Breast epithelium (tissue), 4 donors: ENCODE measurements around the gene EN2. TPM values are rescaled to one million over a fixed set of nuclear protein-coding genes. Genes with fewer than 3 reads are reported as not detected.

Experiments
- DNase-seq, 2 donors: peaks; one replicate each; pipeline ENCODE4 v3.0.0-alpha.2; 2019; ENCODE audit warnings: low spot score in 2 of 2
- H3K27ac ChIP-seq, 2 donors: fragments of 200-600 bp; sonication (generic) in 1 of 2; one replicate each; pipeline ENCODE4 v1.5.1; 2016 to 2019; ENCODE audit warnings: mild to moderate bottlenecking in 1 of 2
- H3K27me3 ChIP-seq, 2 donors: fragments of 200-600 bp; sonication (generic) in 1 of 2; one replicate each; pipeline versions ENCODE4 v1.5.1 to v1.6.0; 2017 to 2019; ENCODE audit warnings: control low read depth in 1 of 2, mild to moderate bottlenecking in 1 of 2
- H3K36me3 ChIP-seq: fragments of 200-600 bp; one replicate; pipeline ENCODE4 v1.5.1; 2019
- H3K4me1 ChIP-seq, 2 donors: fragments of 200-600 bp; sonication (generic); one replicate each; pipeline ENCODE4 v1.5.1; 2016 to 2019; ENCODE audit warnings: control low read depth in 1 of 2
- H3K4me3 ChIP-seq, 3 donors: fragments of 200-600 bp; sonication (generic); 1 replicate in 2 of 3; 2 replicates in 1 of 3; pipeline ENCODE4 v1.5.1; 2016 to 2019; ENCODE audit warnings: mild to moderate bottlenecking in 3 of 3, moderate library complexity in 2 of 3
- H3K9me3 ChIP-seq, 2 donors: fragments of 200-600 bp; sonication (generic) in 1 of 2; one replicate each; pipeline ENCODE4 v1.5.1; 2016 to 2019; ENCODE audit warnings: control low read depth in 1 of 2
- POLR2A ChIP-seq: fragments of 450-650 bp; IDR thresholded peaks from one replicate; pipeline ENCODE4 v1.6.1; 2016; ENCODE audit warnings: antibody characterized with exemption, mild to moderate bottlenecking, moderate library complexity
- POLR2AphosphoS5 ChIP-seq, 3 donors: sonication (generic); formaldehyde crosslinking; IDR thresholded peaks; one replicate each; pipeline ENCODE4 v1.6.1; 2017; ENCODE audit warnings: antibody characterized with exemption in 3 of 3
- intact Hi-C: fragments of 100-400 bp; cut with DNase I; formaldehyde crosslinking; loops from one replicate; pipeline ENCODE4 v1.15.1; 2023; ENCODE audit warnings: low total_unique reads
- total RNA-seq, 3 donors: library from RNA; depleted of rRNA; stranded (reverse); fragments of >200 nt; gene quantifications; one replicate each; pipeline ENCODE4 v1.1.0, GENCODE V29; 2016
- TF ChIP-seq, protein P1 (sequence below), 3 donors: fragments of 450-650 bp; IDR thresholded peaks; one replicate each; pipeline ENCODE4 v1.5.1; 2016 to 2017; ENCODE audit warnings: antibody characterized with exemption in 3 of 3, mild to moderate bottlenecking in 3 of 3, moderate library complexity in 3 of 3

Gene EN2
- total RNA-seq, 3 donors from 2014 or later, result 0.32 to 0.33 TPM; not detected in 1

DNA sequence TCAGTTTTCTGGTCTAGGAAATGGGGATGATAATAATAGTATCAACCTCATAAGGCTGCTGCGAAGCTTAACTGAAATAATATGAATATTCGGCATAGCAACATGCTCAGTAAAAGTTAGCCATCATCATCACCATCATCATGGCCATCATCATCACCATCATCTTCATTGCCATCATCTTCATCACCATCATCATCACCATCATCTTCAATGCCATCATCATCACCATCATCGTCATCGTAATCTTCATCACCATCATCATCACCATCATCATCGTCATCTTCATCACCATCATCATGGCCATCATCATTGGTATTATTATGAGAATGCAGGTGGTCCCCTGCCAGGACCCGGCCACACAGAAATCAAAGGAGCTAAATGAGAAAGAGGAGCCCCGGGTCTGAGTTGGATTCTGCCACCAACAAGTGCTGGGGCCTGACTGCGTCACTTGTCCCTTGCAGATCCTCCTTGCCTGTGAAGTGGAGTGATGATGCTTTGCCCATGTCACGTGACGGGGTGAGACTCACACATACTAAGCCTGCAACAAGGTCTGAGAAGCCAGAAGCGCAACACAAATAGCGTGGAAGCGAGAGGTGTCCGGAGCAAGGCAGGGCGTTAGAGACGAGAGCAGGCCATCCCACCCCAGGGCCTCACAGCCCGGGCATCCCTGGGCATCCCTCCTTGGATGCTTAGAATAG, 46.1 kb upstream of the EN2 start:
- H3K9me3 ChIP-seq, result no peaks in the 10 kb centered on the region
- intact Hi-C loops, result no loop called here
- no peak for DNase-seq
- peaks cover 0 to 58% of the 10 kb centered on the region in 2 donors for H3K27me3 ChIP-seq
- H3K27ac ChIP-seq, result no peak overlapping the region
- H3K4me1 ChIP-seq, result no peaks in the 10 kb centered on the region
- H3K36me3 ChIP-seq, result no peaks in the 10 kb centered on the region
- no peak for TF ChIP-seq POLR2AphosphoS5 (IDR thresholded peaks at IDR 0.05)
- TF ChIP-seq, protein P1, sequence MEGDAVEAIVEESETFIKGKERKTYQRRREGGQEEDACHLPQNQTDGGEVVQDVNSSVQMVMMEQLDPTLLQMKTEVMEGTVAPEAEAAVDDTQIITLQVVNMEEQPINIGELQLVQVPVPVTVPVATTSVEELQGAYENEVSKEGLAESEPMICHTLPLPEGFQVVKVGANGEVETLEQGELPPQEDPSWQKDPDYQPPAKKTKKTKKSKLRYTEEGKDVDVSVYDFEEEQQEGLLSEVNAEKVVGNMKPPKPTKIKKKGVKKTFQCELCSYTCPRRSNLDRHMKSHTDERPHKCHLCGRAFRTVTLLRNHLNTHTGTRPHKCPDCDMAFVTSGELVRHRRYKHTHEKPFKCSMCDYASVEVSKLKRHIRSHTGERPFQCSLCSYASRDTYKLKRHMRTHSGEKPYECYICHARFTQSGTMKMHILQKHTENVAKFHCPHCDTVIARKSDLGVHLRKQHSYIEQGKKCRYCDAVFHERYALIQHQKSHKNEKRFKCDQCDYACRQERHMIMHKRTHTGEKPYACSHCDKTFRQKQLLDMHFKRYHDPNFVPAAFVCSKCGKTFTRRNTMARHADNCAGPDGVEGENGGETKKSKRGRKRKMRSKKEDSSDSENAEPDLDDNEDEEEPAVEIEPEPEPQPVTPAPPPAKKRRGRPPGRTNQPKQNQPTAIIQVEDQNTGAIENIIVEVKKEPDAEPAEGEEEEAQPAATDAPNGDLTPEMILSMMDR (IDR thresholded peaks at IDR 0.05), result no peak
- TF ChIP-seq POLR2A, result no peak
- H3K4me3 ChIP-seq, result no peak overlapping the region

DNA sequence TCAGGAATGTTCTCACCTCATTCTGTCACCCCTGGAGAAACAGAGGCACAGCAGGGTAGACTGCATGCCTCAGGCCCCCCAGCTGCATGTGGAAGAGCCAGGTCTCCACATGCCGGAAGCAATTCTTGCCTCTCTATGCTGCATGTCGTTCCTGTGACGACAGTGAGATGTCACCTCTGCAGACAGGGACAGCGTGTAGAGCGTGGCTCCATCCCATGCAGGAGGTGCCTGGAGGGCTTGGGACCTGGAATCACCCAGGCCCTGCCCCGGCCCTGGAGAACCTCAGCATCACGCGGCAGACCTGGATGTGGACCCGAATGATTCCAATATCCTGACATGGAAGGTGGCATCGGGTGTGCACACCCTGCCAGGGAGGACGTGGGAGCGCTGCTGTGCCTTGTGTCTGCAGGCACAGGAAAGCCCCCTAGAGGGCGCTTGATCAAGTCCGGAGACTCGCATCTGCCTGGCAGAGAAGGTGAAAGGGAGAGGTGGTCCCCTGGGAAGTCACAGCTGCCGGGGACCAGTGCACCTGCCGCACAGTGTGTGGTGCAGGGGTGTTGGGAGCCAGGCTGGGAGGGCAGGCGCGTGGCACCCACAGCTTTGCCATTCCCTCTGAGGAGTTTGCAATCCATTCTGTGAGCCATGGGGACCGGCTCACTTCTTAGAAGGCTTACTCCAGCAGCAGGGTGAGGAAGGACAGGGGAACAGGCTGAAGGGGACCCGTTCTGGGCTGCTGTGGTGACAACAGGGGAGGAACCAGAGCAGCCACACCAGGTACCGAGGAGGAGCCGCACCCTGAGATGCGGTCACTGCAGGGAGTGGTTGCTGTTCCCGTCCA, 45.3 kb upstream of the EN2 start:
- TF ChIP-seq, protein P1 (IDR thresholded peaks at IDR 0.05), result no peak
- TF ChIP-seq POLR2A, result no peak
- no peak for TF ChIP-seq POLR2AphosphoS5 (IDR thresholded peaks at IDR 0.05)
- no peaks in the 10 kb centered on the region for H3K9me3 ChIP-seq
- H3K27ac ChIP-seq, result no peak overlapping the region
- no peaks in the 10 kb centered on the region for H3K36me3 ChIP-seq
- intact Hi-C loops, result no loop called here
- no peak overlapping the region for H3K4me3 ChIP-seq
- H3K4me1 ChIP-seq, result no peaks in the 10 kb centered on the region
- no peak for DNase-seq
- H3K27me3 ChIP-seq, result peaks cover 0 to 64% of the 10 kb centered on the region in 2 donors

DNA sequence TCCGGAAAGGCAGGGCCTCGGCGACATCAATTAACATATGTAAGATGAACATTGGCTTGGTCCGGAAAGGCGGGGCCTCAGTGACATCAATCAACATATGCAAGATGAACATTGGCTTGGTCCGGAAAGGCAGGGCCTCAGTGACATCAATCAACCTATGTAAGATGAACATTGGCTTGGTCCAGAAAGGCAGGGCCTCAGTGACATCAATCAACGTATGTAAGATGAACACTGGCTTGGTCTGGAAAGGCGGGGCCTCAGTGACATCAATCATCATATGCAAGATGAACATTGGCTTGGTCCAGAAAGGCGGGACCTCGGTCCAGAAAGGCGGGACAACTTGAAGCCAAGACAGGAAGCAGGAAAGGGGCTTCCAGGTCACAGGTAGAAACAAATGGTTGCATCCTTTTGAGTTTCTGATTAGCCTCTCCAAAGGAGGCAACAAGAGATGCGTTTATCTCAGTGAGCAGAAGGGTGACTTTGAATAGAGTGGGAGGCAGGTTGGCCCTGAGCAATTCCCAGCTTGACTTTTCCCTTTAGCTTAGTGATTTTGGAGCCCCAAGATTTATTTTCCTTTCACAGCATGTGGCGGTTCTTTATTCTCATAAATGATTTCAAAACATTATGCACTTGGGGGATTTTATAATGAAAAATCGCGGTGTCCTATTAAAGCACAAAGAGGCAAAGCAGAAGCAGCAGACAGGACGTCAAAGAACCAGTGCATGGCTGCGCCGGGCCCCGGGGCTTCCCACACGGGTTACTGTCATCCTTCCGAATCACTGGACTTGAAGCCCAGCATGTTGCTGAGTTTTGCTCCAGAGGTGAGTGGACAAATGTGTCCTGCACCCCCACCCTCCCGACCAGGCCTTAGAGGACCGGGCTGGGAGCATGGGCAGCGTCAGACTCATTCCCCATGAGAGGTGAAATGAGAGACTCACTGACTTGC, 43.1 kb upstream of the EN2 start:
- H3K4me1 ChIP-seq, result no peaks in the 10 kb centered on the region
- no peak for DNase-seq
- no peak overlapping the region for H3K27ac ChIP-seq
- intact Hi-C loops, result no loop called here
- H3K9me3 ChIP-seq, result no peaks in the 10 kb centered on the region
- H3K27me3 ChIP-seq, result peaks cover 0 to 67% of the 10 kb centered on the region in 2 donors
- TF ChIP-seq, protein P1 (IDR thresholded peaks at IDR 0.05), result no peak
- TF ChIP-seq POLR2A (no peak), POLR2AphosphoS5 (IDR thresholded peaks at IDR 0.05) (no peak)
- H3K4me3 ChIP-seq, result no peak overlapping the region
- no peaks in the 10 kb centered on the region for H3K36me3 ChIP-seq

DNA sequence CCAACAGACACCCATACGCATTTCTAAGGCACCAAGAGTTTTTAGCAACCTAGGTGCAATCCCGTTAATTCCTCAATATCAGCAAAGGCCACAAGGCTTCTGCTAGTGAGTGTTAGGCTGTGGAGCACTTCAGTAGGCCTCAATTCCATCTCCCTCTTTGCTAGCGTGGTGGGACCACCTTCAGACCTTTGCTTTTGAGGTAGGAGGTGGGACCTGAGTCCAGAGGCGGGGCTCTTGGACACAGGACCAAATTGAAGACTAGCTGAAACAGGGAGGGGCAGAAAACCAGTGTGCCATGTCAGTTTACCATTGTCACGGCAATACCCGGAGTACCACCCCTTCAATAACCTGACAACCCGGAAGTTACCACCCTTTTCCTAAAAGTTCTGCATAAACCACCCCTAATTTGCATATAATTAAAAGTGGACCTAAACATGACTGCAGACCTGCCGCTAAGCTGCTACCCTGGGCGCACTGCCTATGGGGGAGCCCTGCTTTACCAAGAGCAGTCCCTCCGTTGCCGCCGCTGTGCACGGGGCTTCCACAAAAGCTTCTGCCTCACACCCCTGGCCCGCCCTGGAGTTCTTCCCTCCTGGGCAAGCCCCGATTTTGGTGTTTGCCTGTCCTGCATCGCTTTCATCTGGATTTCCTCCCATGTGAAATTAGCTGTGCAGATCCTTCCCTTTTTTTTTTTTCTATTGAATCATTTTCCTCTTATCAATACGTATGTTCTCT, 41.1 kb upstream of the EN2 start:
- H3K4me3 ChIP-seq, result no peak overlapping the region
- intact Hi-C loops, result no loop called here
- no peak overlapping the region for H3K27ac ChIP-seq
- no peaks in the 10 kb centered on the region for H3K4me1 ChIP-seq
- no peaks in the 10 kb centered on the region for H3K9me3 ChIP-seq
- H3K36me3 ChIP-seq, result no peaks in the 10 kb centered on the region
- peaks cover 0 to 47% of the 10 kb centered on the region in 2 donors for H3K27me3 ChIP-seq
- no peak for TF ChIP-seq POLR2A
- no peak for TF ChIP-seq POLR2AphosphoS5 (IDR thresholded peaks at IDR 0.05)
- TF ChIP-seq, protein P1 (IDR thresholded peaks at IDR 0.05), result no peak
- no peak for DNase-seq
